Calu3 (cell line): ENCODE results near the gene PREX1. TPM values are rescaled to one million over a fixed set of nuclear protein-coding genes. Genes with fewer than 3 reads are reported as not detected.

ENCODE experiments used
- BruUV-seq: library from RNA; stranded (reverse); fragments of 400-500 nt; replicated peaks from 2 replicates; lab custom pipeline; 2021; lab: Mats Ljungman, UMichigan
- CTCF ChIA-PET: fragments of 300-600 bp; sonication (Branson Sonifier 250); formaldehyde crosslinking; loops from one replicate; lab custom pipeline; 2022; ENCODE audit warnings: antibody characterized with exemption; lab: Charles Lee
- DNase-seq: peaks from one replicate; pipeline ENCODE4 v3.0.0; 2022
- H3K27ac Mint-ChIP-seq: one replicate; pipeline ENCODE4 v1.8.0; 2022; ENCODE audit warnings: mixed read lengths; ENCODE audit not compliant: unreplicated experiment
- H3K27me3 Mint-ChIP-seq: one replicate; pipeline ENCODE4 v1.8.0; 2022; ENCODE audit warnings: mixed read lengths; ENCODE audit not compliant: unreplicated experiment
- H3K36me3 Mint-ChIP-seq: one replicate; pipeline ENCODE4 v1.8.0; 2022; ENCODE audit warnings: mild to moderate bottlenecking, moderate library complexity, mixed read lengths; ENCODE audit not compliant: insufficient read depth, unreplicated experiment
- H3K4me1 Mint-ChIP-seq: one replicate; pipeline ENCODE4 v1.8.0; 2022; ENCODE audit warnings: mild to moderate bottlenecking, low read depth, mixed read lengths; ENCODE audit not compliant: unreplicated experiment
- H3K4me3 Mint-ChIP-seq: one replicate; pipeline ENCODE4 v1.8.0; 2022; ENCODE audit warnings: mild to moderate bottlenecking, low read depth, moderate library complexity, mixed read lengths; ENCODE audit not compliant: unreplicated experiment
- H3K9me3 Mint-ChIP-seq: one replicate; pipeline ENCODE4 v1.8.0; 2022; ENCODE audit warnings: low read depth, mixed read lengths; ENCODE audit not compliant: unreplicated experiment
- CTCF ChIP-seq: fragments of 200-600 bp; IDR thresholded peaks from one replicate; pipeline ENCODE4 v1.8.0; 2022; ENCODE audit warnings: antibody characterized with exemption; ENCODE audit not compliant: unreplicated experiment
- intact Hi-C: fragments of 100-400 bp; cut with micrococcal nuclease; formaldehyde crosslinking; loops from one replicate; pipeline ENCODE4 v1.10.0; 2022; ENCODE audit not compliant: unreplicated experiment
- total RNA-seq: library from RNA; stranded (reverse); gene quantifications from 2 replicates; pipeline ENCODE4 v1.2.3, GENCODE V29; 2022

The PREX1 gene
- total RNA-seq, 1 experiment from 2014 or later = 0.31 TPM

- peaks cover 2% of the 10 kb centered on the region for H3K9me3 Mint-ChIP-seq
- intact Hi-C loops = no loop called here
- no TSS peak for BruUV-seq
- TF ChIP-seq CTCF = no peak
- peaks cover 29% of the 10 kb centered on the region for H3K27me3 Mint-ChIP-seq
- CTCF ChIA-PET = no interaction called here
- H3K4me3 Mint-ChIP-seq = no peak overlapping the region
- no peak for DNase-seq
- H3K36me3 Mint-ChIP-seq = no peaks in the 10 kb centered on the region
- no peaks in the 10 kb centered on the region for H3K4me1 Mint-ChIP-seq
- no peak overlapping the region for H3K27ac Mint-ChIP-seq
Measured at GRCh38 chr20:48612335-48612734, 215.5 kb downstream of the PREX1 start.

GRCh38 chr20:48610996-48611395 is 216.8 kb downstream of the PREX1 start:
- TF ChIP-seq CTCF = no peak
- intact Hi-C loops = no loop called here
- no TSS peak for BruUV-seq
- CTCF ChIA-PET = no interaction called here
- Mint-ChIP-seq H3K27ac (no peak overlapping the region), H3K4me3 (no peak overlapping the region), H3K4me1 (no peaks in the 10 kb centered on the region), H3K36me3 (no peaks in the 10 kb centered on the region), H3K27me3 (peaks cover 38% of the 10 kb centered on the region), H3K9me3 (peaks cover 2% of the 10 kb centered on the region)
- no peak for DNase-seq

- Mint-ChIP-seq H3K27me3 (peaks cover 38% of the 10 kb centered on the region), H3K36me3 (no peaks in the 10 kb centered on the region), H3K4me3 (no peak overlapping the region), H3K27ac (no peak overlapping the region), H3K9me3 (peaks cover 2% of the 10 kb centered on the region), H3K4me1 (no peaks in the 10 kb centered on the region)
- no TSS peak for BruUV-seq
- intact Hi-C loops = no loop called here
- no peak for TF ChIP-seq CTCF
- no peak for DNase-seq
- CTCF ChIA-PET = no interaction called here
Measured at GRCh38 chr20:48609491-48609978, 218.3 kb downstream of the PREX1 start.

- H3K27me3 Mint-ChIP-seq = peaks cover 38% of the 10 kb centered on the region
- H3K36me3 Mint-ChIP-seq = no peaks in the 10 kb centered on the region
- no peaks in the 10 kb centered on the region for H3K4me1 Mint-ChIP-seq
- H3K27ac Mint-ChIP-seq = no peak overlapping the region
- no TSS peak for BruUV-seq
- DNase-seq = no peak
- no peak overlapping the region for H3K4me3 Mint-ChIP-seq
- CTCF ChIA-PET = no interaction called here
- H3K9me3 Mint-ChIP-seq = peaks cover 2% of the 10 kb centered on the region
- intact Hi-C loops = no loop called here
- no peak for TF ChIP-seq CTCF
Measured at GRCh38 chr20:48608756-48609155, 219.0 kb downstream of the PREX1 start.
